ENCODE measurements around the gene ADGRG6. TPM values are rescaled to one million over a fixed set of nuclear protein-coding genes. Genes with fewer than 3 reads are reported as not detected.

The ADGRG6 gene
- total RNA-seq, 1 donor from 2014 or later: 2.3 TPM

DNA sequence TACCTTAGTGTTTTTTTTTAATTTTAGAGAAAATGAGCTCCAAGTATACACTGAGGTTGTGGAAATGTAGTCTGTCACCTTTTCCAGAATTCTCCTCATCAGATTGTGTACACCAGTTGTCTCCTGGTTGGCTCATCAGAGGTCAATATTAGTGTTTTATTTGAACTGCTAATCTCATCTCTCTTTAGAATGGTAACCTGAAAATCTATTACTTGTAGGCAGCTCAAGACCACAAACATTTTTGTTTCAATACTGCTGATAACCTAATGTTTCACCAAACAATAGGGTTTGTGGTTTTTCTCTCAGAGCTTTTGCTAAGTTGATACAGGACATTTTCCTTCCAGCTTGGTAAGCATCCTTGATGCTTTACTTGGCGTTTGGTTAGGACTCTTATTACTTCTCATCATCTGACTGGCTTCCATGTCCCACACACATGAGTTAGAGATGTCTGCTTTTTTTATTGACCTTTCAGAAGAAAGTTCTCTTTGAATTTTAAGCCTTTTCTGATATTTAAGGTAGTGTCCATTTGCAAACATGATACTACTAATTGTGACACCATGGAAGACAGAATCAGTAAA is 15.1 kb downstream of the ADGRG6 start:
- no peak for DNase-seq (ENCODE audit: low spot score)
- intact Hi-C loops (cut with DNase I): no loop called here

DNA sequence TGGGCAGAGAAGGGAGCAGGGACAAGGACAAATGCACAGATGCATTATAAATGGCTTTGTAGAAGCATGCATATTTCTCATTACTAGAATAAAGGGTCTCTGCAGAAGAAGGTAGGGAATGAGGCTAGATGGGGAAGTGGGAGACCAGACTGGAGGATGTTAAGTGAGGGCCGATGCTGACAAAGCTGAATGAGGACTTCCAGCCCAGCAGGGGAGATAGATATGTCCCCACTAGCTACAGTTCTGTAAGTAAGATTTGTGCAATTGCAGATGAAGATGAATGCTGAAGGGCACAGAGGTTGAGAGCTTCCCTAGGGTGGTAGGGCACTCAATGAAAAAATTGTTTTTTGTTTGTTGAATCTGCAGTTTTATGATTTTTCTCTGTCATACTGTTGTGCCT is 16.9 kb downstream of the ADGRG6 start:
- DNase-seq (ENCODE audit: low spot score): no peak
- intact Hi-C loops (cut with DNase I): no loop called here

DNA sequence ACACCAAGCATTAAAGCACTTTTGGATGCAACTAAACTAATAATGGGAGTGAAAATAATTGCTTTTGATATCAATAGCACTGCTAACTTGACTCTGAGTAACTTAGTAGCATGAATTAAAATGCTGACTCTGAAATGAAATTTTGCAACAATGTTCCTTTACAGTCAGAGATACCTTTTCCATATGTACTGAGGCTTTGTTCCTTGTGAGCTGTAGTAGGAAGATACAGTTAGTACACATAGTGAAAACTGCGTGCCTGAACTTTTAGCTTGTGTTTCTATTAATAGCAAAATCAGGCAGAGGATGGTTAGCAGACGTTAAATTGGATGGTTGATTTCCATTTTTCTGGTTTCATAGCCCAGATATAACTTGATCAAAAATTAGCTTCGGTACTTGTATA is 18.6 kb downstream of the ADGRG6 start:
- DNase-seq (ENCODE audit: low spot score): no peak
- intact Hi-C loops (cut with DNase I): no loop called here

DNA sequence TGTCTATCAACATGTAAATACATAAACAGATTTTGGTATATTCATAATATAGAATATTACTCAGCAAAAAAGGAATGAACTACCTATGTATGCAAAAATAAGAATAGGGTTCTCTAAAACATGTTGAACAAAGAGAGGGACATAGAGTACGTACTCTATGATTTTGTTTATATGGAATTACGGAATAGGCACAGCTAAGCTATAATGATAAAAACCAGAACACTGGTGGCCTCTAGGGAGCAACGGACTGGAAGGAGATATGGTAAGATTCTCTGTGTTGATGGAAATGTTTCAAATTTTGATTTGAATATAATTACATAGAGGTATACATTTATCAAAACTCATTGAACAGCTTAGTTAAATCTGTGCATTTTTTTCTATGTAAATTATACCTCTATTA is 19.6 kb downstream of the ADGRG6 start:
- intact Hi-C loops (cut with DNase I): no loop called here
- no peak for DNase-seq (ENCODE audit: low spot score)

DNA sequence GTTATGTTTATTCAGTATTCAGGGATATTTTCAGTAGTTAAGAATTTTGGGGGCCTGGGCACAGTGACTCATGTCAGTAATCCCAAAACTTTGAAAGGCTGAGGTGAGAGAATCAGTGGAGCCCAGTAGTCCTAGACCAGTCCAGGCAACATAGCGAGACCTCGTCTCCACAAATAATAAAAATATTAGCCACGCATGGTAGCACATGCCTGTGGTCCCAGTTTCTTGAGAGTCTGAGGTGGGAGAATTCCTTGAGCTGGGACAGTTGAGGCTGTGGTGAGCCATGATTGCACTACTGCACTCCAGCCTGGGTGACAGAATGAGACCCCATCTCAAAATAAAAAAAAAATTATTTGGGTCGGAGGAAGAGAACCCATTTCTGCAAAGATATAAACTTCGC is 20.3 kb downstream of the ADGRG6 start:
- intact Hi-C loops (cut with DNase I): no loop called here

DNA sequence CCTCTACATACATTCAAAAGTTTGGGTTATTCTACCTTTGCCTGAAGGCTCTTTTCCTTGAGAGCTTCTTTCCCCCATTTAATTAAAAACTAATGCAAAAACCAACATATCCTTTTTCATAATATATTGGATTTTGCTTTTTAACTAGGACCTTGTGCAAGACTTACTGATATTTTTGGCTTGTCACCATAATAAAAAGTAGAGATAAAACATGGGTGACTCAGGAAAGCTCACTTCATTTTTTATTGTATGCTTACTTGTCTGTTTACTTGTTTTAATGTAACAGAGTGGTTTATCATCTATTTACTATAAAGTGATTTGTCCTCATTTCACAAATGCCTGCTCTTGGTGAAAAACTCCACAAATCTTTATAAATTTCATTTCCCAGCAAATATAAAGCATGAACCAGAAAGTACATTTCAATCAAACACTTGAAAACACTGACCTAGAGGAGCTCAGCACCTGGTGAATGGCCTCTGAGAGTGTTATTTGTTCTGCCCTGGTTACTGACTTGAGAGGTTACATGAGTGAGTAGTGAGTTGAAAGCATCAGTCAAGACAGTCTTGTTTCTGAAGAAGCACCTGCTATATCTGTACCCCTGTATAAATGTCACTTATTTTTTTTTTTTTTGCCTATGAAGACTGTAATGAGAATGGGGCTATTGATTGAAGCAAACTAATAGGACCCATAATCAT is 20.8 kb downstream of the ADGRG6 start:
- intact Hi-C loops (cut with DNase I): no loop called here
- no peak for DNase-seq (ENCODE audit: low spot score)

More for the DNA sequence above, 20.3 kb downstream of the ADGRG6 start:
- no peak for DNase-seq (ENCODE audit: low spot score)

DNA sequence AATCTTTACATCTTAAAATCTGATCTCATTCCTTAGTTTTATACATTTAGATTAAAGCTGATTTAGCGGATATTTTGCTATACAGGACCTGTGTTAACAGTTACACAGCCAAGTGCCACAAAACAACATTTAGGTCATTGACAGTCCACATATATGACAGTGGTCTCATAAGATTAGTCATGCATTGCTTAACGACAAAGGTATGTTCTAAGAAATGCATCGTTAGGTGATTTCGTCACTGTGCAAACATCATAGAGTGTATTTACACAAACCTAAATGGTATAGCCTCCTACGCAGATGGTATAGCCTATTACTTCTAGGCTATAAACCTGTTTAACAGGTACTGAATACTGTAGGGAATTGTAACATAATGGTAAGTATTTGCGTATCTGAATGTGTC is 21.6 kb downstream of the ADGRG6 start:
- intact Hi-C loops (cut with DNase I): no loop called here
- DNase-seq (ENCODE audit: low spot score): no peak

DNA sequence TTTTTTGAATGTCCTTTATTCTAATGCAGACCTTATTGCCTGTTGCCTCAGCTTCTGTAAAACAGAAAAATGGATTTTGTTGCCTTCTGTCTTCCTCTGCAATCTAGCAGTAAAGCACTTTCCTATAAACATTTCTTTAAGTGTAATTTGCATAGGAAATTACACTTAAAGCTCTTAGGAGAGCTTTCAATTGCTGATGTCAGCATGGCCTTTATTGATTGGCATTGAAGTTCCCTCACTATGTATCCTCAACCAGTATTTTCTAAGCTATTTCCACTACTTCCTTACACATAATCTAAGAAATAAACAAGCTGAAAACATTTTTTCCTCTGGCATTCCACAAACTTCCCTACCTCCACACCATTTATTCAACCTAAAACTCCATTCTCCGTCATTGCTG is 22.3 kb downstream of the ADGRG6 start:
- no peak for DNase-seq (ENCODE audit: low spot score)
- intact Hi-C loops (cut with DNase I): no loop called here

DNA sequence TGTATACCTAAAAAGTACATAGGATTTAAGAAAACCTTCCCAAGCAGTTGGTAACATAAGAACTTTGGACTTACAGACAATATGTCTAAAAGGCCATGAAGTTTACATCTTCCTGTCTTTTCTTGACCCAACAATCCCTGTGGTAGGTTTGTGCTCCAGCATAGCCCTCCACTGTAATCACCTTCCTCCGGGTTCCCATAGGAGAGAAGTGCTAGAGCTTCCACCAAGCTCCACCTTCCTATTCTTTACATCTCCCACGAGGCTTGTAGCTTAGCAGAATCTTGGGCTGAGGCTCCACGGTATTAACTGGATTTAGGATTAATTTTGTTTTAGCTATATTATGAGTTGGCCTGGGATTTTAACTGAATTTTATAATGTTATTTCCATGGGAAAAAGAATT is 23.3 kb downstream of the ADGRG6 start:
- intact Hi-C loops (cut with DNase I): no loop called here
- no peak for DNase-seq (ENCODE audit: low spot score)

DNA sequence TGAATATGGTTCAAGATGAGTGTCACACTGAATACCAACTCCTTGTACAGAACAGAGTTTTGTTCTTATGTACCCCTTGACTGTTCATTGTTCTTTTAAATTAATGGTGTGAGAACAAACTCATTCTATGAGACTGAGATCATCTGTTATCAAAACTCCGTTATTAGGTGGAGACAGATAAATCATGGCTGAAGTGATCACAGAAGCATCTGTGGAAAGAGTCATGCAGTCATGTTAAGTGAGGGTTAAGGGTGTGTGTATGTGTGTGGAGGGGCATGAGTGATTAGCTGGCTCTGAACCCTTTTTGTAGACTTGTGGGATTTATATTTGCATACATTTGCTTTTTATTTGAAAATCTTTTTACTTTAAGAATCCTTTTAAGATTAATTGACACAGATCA is 24.7 kb downstream of the ADGRG6 start:
- intact Hi-C loops (cut with DNase I): no loop called here
- DNase-seq (ENCODE audit: low spot score): no peak

DNA sequence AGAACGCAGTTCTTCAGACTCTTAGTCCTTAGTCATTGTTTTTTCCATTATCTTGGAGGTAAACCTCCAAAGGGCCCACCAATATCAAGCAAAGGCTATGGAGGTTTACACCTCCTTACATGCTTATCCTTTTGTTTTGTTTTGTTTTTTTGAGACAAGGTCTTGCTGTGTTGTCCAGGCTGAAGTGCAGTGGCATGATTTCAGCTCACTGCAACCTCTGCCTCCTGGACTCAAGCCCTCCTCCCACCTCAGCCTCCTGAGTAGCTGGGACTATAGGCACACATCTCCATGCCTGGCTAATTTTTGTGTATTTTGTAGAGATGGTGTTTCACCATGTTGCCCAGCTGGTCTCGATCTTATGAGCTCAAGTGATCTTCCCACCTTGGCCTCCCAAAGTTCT is 26.3 kb downstream of the ADGRG6 start:
- intact Hi-C loops (cut with DNase I): no loop called here
- no peak for DNase-seq (ENCODE audit: low spot score)

DNA sequence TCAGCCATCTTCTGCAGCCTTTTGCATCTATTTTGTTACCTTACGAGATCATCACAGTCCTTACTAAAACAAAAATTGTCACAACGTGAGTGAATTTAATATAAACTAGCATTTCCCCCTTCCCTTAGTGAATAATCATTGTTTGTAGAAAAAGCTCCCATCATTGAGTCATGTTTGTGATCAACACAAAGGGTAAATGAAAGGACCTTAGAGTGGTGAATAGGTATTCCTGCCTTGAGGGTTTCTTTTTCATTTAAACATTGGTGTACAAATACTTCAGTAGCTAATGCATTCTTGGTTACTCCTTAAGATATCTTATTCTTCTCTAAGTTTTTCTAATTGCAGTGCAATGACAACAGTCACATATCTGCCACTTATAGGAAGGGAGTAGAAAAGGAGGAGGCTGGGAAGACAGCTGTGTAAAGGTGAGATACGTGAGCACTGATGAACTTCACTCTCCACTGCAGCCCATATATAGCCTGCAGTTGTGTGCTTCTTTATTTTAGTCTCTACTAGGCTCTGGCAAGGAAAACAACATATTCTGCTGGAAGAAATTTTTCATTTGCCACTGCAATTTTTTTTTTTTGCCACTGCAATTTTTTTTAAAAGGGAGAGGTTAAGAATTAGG is 27.8 kb downstream of the ADGRG6 start:
- DNase-seq (ENCODE audit: low spot score): no peak
- intact Hi-C loops (cut with DNase I): no loop called here

DNA sequence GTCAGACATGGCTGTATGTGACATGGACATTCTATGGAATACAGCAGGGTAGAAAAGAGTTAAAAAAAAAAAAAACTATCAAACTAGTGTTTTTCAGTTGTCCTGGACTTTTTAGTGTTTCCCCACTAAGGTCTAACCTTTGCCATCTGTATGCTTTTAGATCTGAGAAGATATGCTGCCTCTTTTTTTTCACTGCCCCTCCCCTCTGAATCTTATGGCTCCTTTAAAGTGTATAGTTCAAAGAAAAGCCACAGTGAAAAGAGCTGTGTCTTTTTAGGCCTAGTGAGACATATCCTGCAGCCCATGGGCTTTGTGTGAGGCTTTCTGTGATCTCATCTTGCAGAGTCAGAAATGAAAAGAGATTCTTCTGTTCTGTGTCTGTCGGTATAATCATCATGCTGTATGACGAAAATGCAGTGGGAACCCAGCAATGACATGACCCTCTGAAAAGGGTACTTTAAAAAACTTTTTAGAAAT is 29.3 kb downstream of the ADGRG6 start:
- DNase-seq (ENCODE audit: low spot score): no peak
- intact Hi-C loops (cut with DNase I): no loop called here

DNA sequence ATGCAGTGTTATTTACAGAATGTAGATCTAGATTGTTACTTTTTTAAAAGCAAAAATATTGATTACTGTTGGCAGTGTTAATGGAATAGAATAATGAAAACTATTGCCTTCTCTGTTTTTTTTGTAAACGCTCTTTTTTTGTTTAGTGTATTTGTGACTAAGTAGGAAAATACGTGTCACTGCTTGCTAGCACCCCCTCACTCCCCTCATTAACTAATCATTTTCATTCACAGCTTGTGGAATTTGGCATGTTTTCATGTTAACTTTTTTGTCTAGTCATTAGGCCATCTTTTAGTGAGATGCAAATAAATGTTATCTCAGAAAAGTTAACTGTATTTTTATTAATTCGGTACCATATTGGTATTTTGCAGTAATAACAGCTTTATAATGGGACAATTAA is 29.8 kb downstream of the ADGRG6 start:
- intact Hi-C loops (cut with DNase I): no loop called here
- no peak for DNase-seq (ENCODE audit: low spot score)

DNA sequence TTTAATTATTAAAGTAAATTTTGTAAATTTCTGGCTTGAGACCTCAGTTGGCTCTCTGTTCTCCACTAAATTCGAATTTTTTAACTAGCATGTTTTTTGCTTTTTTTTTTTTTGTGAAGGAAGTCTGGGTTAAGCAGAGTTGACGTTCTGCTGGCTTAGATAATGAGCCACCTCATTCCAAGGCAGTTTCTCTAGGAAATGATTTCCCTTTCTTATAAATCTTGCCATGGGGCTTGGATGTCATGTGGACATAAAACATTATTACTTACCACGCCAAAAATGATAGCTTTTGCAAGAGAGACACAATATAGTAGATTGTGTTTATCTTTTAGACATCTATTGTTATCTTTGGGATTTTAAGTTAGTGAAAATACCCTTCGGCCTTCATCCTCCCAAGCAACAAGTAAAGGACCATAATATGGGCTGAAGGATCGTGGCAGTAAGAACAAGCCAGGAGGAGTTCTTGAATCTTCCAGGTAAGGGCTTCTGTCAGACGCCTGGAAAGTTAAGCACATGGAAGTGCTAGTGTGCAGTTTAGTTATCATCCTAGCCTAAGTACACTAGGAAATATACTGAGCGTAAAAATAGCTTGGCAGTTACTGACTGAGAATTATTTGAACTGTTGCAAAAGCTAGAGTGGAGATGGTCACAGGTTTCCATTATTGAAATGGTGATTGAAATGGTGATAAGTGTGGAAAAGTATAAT is 30.7 kb downstream of the ADGRG6 start:
- no peak for DNase-seq (ENCODE audit: low spot score)
- intact Hi-C loops (cut with DNase I): no loop called here

DNA sequence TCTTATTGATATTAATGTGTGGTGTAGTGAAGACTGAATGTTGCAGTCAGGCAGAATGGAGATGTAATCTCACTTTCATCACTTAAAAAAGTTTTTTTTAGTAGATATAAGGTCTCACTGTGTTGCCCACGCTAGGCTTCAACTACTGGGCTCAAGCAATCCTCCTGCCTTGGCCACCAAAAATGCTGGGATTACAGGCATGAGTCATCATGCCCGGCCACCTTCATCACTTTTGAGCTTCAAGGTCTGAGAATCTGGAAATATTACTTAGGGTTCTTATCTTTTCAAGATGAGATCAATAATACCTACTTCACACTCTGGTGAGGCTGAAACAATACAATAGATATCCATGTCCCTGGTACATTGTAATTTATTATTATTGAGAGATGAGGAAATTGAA is 31.6 kb downstream of the ADGRG6 start:
- intact Hi-C loops (cut with DNase I): no loop called here
- no peak for DNase-seq (ENCODE audit: low spot score)

DNA sequence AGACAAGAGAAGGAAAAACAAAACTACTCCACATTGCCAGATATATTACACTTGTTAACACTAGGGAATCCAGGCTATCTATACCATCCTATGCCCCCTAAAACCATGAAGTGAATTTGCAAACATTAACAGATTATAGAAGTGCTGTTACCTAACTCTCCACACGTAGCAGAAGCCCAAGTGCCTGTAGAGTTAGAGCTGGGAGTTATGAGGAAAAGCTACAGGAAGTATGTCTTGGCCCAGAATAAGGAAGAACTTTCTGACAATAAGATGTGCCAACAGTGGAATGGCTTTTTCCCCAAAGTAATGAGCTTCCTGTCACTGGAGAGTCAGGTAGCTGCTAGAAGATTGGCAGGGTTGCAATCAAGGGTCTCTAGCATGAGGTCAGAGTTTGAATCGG is 32.5 kb downstream of the ADGRG6 start:
- no peak for DNase-seq (ENCODE audit: low spot score)
- intact Hi-C loops (cut with DNase I): no loop called here

DNA sequence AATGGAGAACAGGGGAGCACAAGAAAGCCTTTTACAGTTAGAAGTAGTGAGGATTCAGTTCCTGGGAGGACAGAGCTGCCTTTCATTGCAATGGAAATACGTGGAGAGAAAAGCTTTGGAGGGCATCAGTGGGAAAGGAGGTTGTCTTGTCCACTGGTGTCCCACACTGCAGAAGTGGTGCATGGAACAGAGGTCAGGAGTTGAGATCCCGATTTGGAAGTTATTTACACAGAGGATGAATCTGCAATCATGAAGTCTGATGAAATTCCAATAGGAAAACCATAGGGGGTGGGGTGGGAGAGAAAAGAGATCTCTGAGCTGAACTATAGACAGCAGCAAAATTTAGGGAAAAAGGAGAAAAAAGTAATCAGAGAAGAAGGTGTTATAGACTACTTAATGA is 33.6 kb downstream of the ADGRG6 start:
- intact Hi-C loops (cut with DNase I): no loop called here
- no peak for DNase-seq (ENCODE audit: low spot score)

DNA sequence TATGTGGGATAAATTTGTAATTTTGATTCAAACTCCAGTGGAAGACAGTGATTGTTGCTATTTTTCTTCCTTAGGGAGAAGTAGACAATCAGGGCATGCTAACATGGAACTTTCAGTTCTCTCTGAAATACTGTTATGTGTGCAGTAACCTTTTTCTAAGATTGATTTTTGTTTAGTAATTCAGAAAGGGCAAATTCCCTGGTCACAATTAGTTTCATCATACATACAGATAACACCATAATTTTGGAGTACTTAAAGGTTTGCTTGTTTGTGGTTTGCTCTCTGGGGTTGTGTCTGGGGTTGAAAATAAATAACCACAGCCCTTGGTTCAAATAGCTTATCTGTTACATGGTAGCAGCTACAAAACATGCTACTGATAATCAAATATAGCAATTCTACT is 34.4 kb downstream of the ADGRG6 start:
- DNase-seq (ENCODE audit: low spot score): no peak
- intact Hi-C loops (cut with DNase I): no loop called here

DNA sequence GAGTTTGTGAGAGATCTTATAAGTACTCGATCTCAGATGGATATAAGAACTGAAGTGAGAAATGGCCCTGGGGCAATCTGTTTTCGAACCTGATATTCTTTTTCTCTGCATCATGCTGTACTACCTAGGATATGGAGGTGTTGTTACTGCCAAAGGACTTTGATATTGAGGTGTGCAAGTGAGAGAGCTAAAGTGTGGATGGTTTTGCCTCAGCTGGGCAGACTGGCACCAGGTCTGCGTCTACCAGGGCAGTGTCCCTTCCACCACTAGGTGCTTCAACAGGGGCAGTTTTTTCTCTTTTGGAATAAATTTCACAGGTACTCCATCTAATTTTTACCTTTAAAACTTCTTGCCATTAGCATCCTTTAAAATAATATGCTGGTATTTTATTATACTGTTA is 35.0 kb downstream of the ADGRG6 start:
- DNase-seq (ENCODE audit: low spot score): no peak
- intact Hi-C loops (cut with DNase I): no loop called here

DNA sequence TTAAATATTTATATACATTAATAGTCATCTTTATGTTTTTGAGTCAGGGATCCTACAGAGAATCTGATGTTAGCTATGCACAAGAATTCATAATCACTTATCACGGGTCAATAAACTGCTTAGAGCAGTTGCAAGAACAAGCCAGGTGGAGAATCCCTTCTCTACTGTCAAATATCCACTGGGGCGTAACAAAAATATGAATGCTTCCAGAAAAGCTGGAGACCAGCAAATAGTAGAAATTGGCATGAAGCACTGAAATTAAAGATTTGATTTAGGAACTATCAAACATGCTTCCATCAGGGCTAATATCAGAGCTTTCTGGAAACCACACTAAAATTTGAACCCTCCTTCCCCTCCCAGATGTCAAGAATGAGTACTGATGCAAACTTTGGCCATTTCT is 37.3 kb downstream of the ADGRG6 start:
- DNase-seq (ENCODE audit: low spot score): no peak
- intact Hi-C loops (cut with DNase I): no loop called here

Measured in cardiac septum (tissue), 1 donor.